Vagina (tissue), 2 donors: ENCODE results near the gene RERG. TPM values are rescaled to one million over a fixed set of nuclear protein-coding genes. Genes with fewer than 3 reads are reported as not detected.

Experiments used
- DNase-seq, 2 donors: peaks; one replicate each; pipeline ENCODE4 v3.0.0-alpha.2; 2017; ENCODE audit errors: extremely low spot score in 2 of 2
- H3K27ac ChIP-seq: fragments of 200-600 bp; sonication (generic); one replicate; pipeline ENCODE4 v1.5.1; 2019
- H3K27me3 ChIP-seq: fragments of 200-600 bp; sonication (generic); one replicate; pipeline ENCODE4 v1.5.1; 2019
- H3K36me3 ChIP-seq, 2 donors: fragments of 200-600 bp; sonication (generic); one replicate each; pipeline ENCODE4 v1.5.1; 2017 to 2019
- H3K4me1 ChIP-seq: fragments of 200-600 bp; sonication (generic); one replicate; pipeline ENCODE4 v1.5.1; 2019
- H3K4me3 ChIP-seq, 2 donors: fragments of 200-600 bp; sonication (generic); 1 replicate in 1 of 2; 2 replicates in 1 of 2; pipeline ENCODE4 v1.5.1; 2016 to 2019
- H3K9me3 ChIP-seq: fragments of 200-600 bp; sonication (generic); one replicate; pipeline ENCODE4 v1.5.1; 2019
- CTCF ChIP-seq, 3 experiments: fragments of 450-650 bp in 2 of 3; fragments of 200-600 bp in 1 of 3; sonication (generic) in 1 of 3; IDR thresholded peaks; one replicate each; pipeline ENCODE4 v1.5.1; 2017 to 2019; ENCODE audit warnings: antibody characterized with exemption in 3 of 3, mild to moderate bottlenecking in 2 of 3, moderate library complexity in 2 of 3
- POLR2A ChIP-seq, 2 donors: fragments of 450-650 bp; IDR thresholded peaks; one replicate each; pipeline ENCODE4 v1.6.1; 2017; ENCODE audit warnings: antibody characterized with exemption in 2 of 2, mild to moderate bottlenecking in 2 of 2, moderate library complexity in 2 of 2
- POLR2AphosphoS5 ChIP-seq, 2 donors: sonication (generic); formaldehyde crosslinking; IDR thresholded peaks; one replicate each; pipeline ENCODE4 v1.9.0; 2017; ENCODE audit warnings: antibody characterized with exemption in 2 of 2, mild to moderate bottlenecking in 2 of 2, low read depth in 1 of 2; ENCODE audit not compliant: insufficient read depth in 1 of 2
- intact Hi-C: fragments of 100-400 bp; cut with DNase I; formaldehyde crosslinking; loops from one replicate; pipeline ENCODE4 v1.15.1; 2023
- total RNA-seq: library from RNA; depleted of rRNA; stranded (reverse); fragments of >200 nt; gene quantifications from one replicate; pipeline ENCODE4 v1.2.3, GENCODE V29; 2016

The RERG gene
- total RNA-seq, 1 donor from 2014 or later: 31.9 TPM

- intact Hi-C loops: no loop called here
- Histone ChIP-seq H3K27me3 (no peaks in the 10 kb centered on the region), H3K4me1 (no peaks in the 10 kb centered on the region), H3K27ac (no peak overlapping the region), H3K4me3 (no peak overlapping the region), H3K9me3 (no peaks in the 10 kb centered on the region), H3K36me3 (no peaks in the 10 kb centered on the region)
- DNase-seq: no peak
- TF ChIP-seq CTCF (IDR thresholded peaks at IDR 0.05) (no peak), POLR2AphosphoS5 (IDR thresholded peaks at IDR 0.05; ENCODE audit: insufficient read depth in 1 of 2, low read depth in 1 of 2) (no peak), POLR2A (IDR thresholded peaks at IDR 0.05) (no peak)
Measured at GRCh38 chr12:15143467-15143866, 77.8 kb downstream of the RERG start.

GRCh38 chr12:15142711-15143110 lies 78.5 kb downstream of the RERG start:
- Histone ChIP-seq H3K36me3 (no peaks in the 10 kb centered on the region), H3K27ac (no peak overlapping the region), H3K27me3 (no peaks in the 10 kb centered on the region), H3K4me1 (no peaks in the 10 kb centered on the region), H3K9me3 (no peaks in the 10 kb centered on the region), H3K4me3 (no peak overlapping the region)
- no peak for DNase-seq
- intact Hi-C loops: no loop called here
- TF ChIP-seq POLR2AphosphoS5 (IDR thresholded peaks at IDR 0.05; ENCODE audit: insufficient read depth in 1 of 2, low read depth in 1 of 2): no peak
- TF ChIP-seq POLR2A (IDR thresholded peaks at IDR 0.05): no peak
- TF ChIP-seq CTCF (IDR thresholded peaks at IDR 0.05): no peak

- TF ChIP-seq POLR2A (IDR thresholded peaks at IDR 0.05) (no peak), CTCF (IDR thresholded peaks at IDR 0.05) (no peak), POLR2AphosphoS5 (IDR thresholded peaks at IDR 0.05; ENCODE audit: insufficient read depth in 1 of 2, low read depth in 1 of 2) (no peak)
- DNase-seq: no peak
- Histone ChIP-seq H3K27me3 (no peaks in the 10 kb centered on the region), H3K36me3 (no peaks in the 10 kb centered on the region), H3K9me3 (no peaks in the 10 kb centered on the region), H3K27ac (no peak overlapping the region), H3K4me3 (no peak overlapping the region), H3K4me1 (no peaks in the 10 kb centered on the region)
- intact Hi-C loops: no loop called here
Measured at GRCh38 chr12:15131431-15131830, 89.8 kb downstream of the RERG start.

- Histone ChIP-seq H3K4me3 (no peak overlapping the region), H3K27ac (no peak overlapping the region), H3K9me3 (no peaks in the 10 kb centered on the region), H3K27me3 (no peaks in the 10 kb centered on the region), H3K36me3 (no peaks in the 10 kb centered on the region), H3K4me1 (no peaks in the 10 kb centered on the region)
- DNase-seq: no peak
- no peak for TF ChIP-seq POLR2AphosphoS5 (IDR thresholded peaks at IDR 0.05; ENCODE audit: insufficient read depth in 1 of 2, low read depth in 1 of 2)
- no peak for TF ChIP-seq CTCF (IDR thresholded peaks at IDR 0.05)
- TF ChIP-seq POLR2A (IDR thresholded peaks at IDR 0.05): no peak
- intact Hi-C loops: no loop called here
Measured at GRCh38 chr12:15130541-15130940, 90.7 kb downstream of the RERG start.

GRCh38 chr12:15123401-15123800 lies 97.8 kb downstream of the RERG start:
- H3K27me3 ChIP-seq: no peaks in the 10 kb centered on the region
- no peak for DNase-seq
- no peak overlapping the region for H3K4me3 ChIP-seq
- TF ChIP-seq POLR2A (IDR thresholded peaks at IDR 0.05): no peak
- TF ChIP-seq POLR2AphosphoS5 (IDR thresholded peaks at IDR 0.05; ENCODE audit: insufficient read depth in 1 of 2, low read depth in 1 of 2): no peak
- no peaks in the 10 kb centered on the region for H3K4me1 ChIP-seq
- H3K9me3 ChIP-seq: no peaks in the 10 kb centered on the region
- no peaks in the 10 kb centered on the region for H3K36me3 ChIP-seq
- H3K27ac ChIP-seq: no peak overlapping the region
- intact Hi-C loops: no loop called here
